ENCODE results near the gene GATA3.

GRCh38 chr10:8103543-8103942, 49.1 kb downstream of the GATA3 start:
- TF ChIP-seq REST (IDR thresholded peaks at IDR 0.05; ENCODE audit: unreplicated experiment) (no peak), POLR2AphosphoS5 (IDR thresholded peaks at IDR 0.05; ENCODE audit: low read depth) (no peak)
- TF ChIP-seq, protein P1, sequence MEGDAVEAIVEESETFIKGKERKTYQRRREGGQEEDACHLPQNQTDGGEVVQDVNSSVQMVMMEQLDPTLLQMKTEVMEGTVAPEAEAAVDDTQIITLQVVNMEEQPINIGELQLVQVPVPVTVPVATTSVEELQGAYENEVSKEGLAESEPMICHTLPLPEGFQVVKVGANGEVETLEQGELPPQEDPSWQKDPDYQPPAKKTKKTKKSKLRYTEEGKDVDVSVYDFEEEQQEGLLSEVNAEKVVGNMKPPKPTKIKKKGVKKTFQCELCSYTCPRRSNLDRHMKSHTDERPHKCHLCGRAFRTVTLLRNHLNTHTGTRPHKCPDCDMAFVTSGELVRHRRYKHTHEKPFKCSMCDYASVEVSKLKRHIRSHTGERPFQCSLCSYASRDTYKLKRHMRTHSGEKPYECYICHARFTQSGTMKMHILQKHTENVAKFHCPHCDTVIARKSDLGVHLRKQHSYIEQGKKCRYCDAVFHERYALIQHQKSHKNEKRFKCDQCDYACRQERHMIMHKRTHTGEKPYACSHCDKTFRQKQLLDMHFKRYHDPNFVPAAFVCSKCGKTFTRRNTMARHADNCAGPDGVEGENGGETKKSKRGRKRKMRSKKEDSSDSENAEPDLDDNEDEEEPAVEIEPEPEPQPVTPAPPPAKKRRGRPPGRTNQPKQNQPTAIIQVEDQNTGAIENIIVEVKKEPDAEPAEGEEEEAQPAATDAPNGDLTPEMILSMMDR (conservative IDR thresholded peaks at IDR 0.05; ENCODE audit: low read depth in 2 of 2) = no peak

All from GM23338 (cell line).